NCI-H748 treated with DMSO at 0.1 percent for 48 hours (cell line): Measurements from ENCODE around the gene GABPB1.

Experiments used
- DNase-seq: peaks from one replicate; lab custom pipeline; 2025; lab: John Stamatoyannopoulos, UW

Gene GABPB1

GRCh38 chr15:50277370-50277769 is 77.6 kb downstream of the GABPB1 start:
- DNase-seq, result no peak

- no peak for DNase-seq
These were observed 79.1 kb downstream of the GABPB1 start for GRCh38 chr15:50275908-50276307.

- no peak for DNase-seq
These were observed 79.9 kb downstream of the GABPB1 start for GRCh38 chr15:50275091-50275490.

GRCh38 chr15:50267577-50267976 is 87.4 kb downstream of the GABPB1 start:
- DNase-seq, result no peak

GRCh38 chr15:50265620-50266019 is 89.4 kb downstream of the GABPB1 start, which contains the start of gene HDC:
TSS of gene HDC (minus strand) at chr15:50265726. CDS start at chr15:50265623, 103 bp downstream.
- no peak for DNase-seq

- DNase-seq, result no peak
These were observed 92.5 kb downstream of the GABPB1 start for GRCh38 chr15:50262533-50262932.

- DNase-seq, result no peak
These were observed 93.0 kb downstream of the GABPB1 start for GRCh38 chr15:50261981-50262380.

- no peak for DNase-seq
These were observed 94.0 kb downstream of the GABPB1 start for GRCh38 chr15:50260969-50261496.

GRCh38 chr15:50259276-50259675 is 95.7 kb downstream of the GABPB1 start:
- DNase-seq, result no peak

GRCh38 chr15:50257924-50258323 is 97.1 kb downstream of the GABPB1 start:
- DNase-seq, result no peak

GRCh38 chr15:50257332-50257731 is 97.7 kb downstream of the GABPB1 start:
- no peak for DNase-seq

GRCh38 chr15:50256188-50257041 is 98.6 kb downstream of the GABPB1 start:
- no peak for DNase-seq

GRCh38 chr15:50252556-50252955 is 102.4 kb downstream of the GABPB1 start:
- DNase-seq, result no peak

GRCh38 chr15:50251638-50252182 is 103.3 kb downstream of the GABPB1 start:
- DNase-seq, result no peak

GRCh38 chr15:50250760-50251394 is 104.1 kb downstream of the GABPB1 start:
- DNase-seq, result no peak

- DNase-seq, result no peak
These were observed 105.3 kb downstream of the GABPB1 start for GRCh38 chr15:50249704-50250103.

GRCh38 chr15:50248994-50249582 is 105.9 kb downstream of the GABPB1 start:
- no peak for DNase-seq

- DNase-seq, result no peak
These were observed 107.0 kb downstream of the GABPB1 start for GRCh38 chr15:50247819-50248655.

- DNase-seq, result no peak
These were observed 108.4 kb downstream of the GABPB1 start for GRCh38 chr15:50246631-50247030.

GRCh38 chr15:50244959-50245624 is 109.9 kb downstream of the GABPB1 start:
- DNase-seq, result no peak

- no peak for DNase-seq
These were observed 110.8 kb downstream of the GABPB1 start for GRCh38 chr15:50244153-50244552.
